ENCODE results near the gene KRTAP12-3. TPM values are rescaled to one million over a fixed set of nuclear protein-coding genes. Genes with fewer than 3 reads are reported as not detected.

The KRTAP12-3 gene
- polyA plus RNA-seq, 1 of the 3 experiments (the other 2 are of a cell fraction), result not detected

GRCh38 chr21:44647222-44647552 lies 10.5 kb upstream of the KRTAP12-3 start:
- H3K27ac ChIP-seq (ENCODE audit: low read depth in 2 of 2, low read length in 1 of 2), result no peak overlapping the region
- no peaks in the 10 kb centered on the region for H3F3A ChIP-seq (replicated peaks; ENCODE audit: insufficient read depth)
- ChIA-PET CTCF (no interaction called here), POLR2A (no interaction called here)
- H3K9me2 ChIP-seq, result no peaks in the 10 kb centered on the region
- no peak overlapping the region for H3K4me2 ChIP-seq
- no peak overlapping the region for H3K9ac ChIP-seq
- no peak overlapping the region for H3K4me3 ChIP-seq (ENCODE audit: low read depth in 2 of 2, low read length in 1 of 2)
- no peak for DNase-seq
- no peaks in the 10 kb centered on the region for H3K4me1 ChIP-seq (ENCODE audit: control insufficient read depth in 1 of 2, insufficient read depth in 2 of 2, low read depth in 1 of 2, low read length in 1 of 2)
- 14% methylated on average over 6 of the region's 8 CpGs for WGBS (ENCODE audit: low lambda C conversion rate)
- H2AFZ ChIP-seq (ENCODE audit: low read depth), result no peak overlapping the region
- H3K9me3 ChIP-seq, result 0 out of 2 replicates have a peak, but pooled peaks cover 5% of the 10 kb centered on the region
- no peaks in the 10 kb centered on the region for H3K36me3 ChIP-seq (replicated peaks in 1 of 2; ENCODE audit: control insufficient read depth in 1 of 2, insufficient read depth in 2 of 2, low read length in 1 of 2)
- H4K20me1 ChIP-seq (ENCODE audit: insufficient read depth), result no peaks in the 10 kb centered on the region
- H3K79me2 ChIP-seq (ENCODE audit: insufficient read depth), result no peaks in the 10 kb centered on the region
- peaks cover 38% of the 10 kb centered on the region for H3K27me3 ChIP-seq (ENCODE audit: insufficient read depth)
- TF ChIP-seq JUND (IDR thresholded peaks at IDR 0.05), result no peak
- TF ChIP-seq EZH2phosphoT487 (IDR thresholded peaks at IDR 0.05; ENCODE audit: borderline replicate concordance, low read depth), result no peak
- no peak for TF ChIP-seq USF2 (IDR thresholded peaks at IDR 0.05; ENCODE audit: borderline replicate concordance, low read depth, low read length)
- TF ChIP-seq YY1 (IDR thresholded peaks at IDR 0.05; ENCODE audit: low read depth), result no peak
- no peak for TF ChIP-seq TEAD4 (IDR thresholded peaks at IDR 0.05; ENCODE audit: borderline replicate concordance, insufficient read depth)
- TF ChIP-seq TAF1 (IDR thresholded peaks at IDR 0.05; ENCODE audit: borderline replicate concordance, low read depth, low read length), result no peak
- TF ChIP-seq POLR2AphosphoS5 (IDR thresholded peaks at IDR 0.05; ENCODE audit: low read depth, low read length), result no peak
- TF ChIP-seq MXI1 (IDR thresholded peaks at IDR 0.05; ENCODE audit: low read depth, low read length), result no peak

DNA sequence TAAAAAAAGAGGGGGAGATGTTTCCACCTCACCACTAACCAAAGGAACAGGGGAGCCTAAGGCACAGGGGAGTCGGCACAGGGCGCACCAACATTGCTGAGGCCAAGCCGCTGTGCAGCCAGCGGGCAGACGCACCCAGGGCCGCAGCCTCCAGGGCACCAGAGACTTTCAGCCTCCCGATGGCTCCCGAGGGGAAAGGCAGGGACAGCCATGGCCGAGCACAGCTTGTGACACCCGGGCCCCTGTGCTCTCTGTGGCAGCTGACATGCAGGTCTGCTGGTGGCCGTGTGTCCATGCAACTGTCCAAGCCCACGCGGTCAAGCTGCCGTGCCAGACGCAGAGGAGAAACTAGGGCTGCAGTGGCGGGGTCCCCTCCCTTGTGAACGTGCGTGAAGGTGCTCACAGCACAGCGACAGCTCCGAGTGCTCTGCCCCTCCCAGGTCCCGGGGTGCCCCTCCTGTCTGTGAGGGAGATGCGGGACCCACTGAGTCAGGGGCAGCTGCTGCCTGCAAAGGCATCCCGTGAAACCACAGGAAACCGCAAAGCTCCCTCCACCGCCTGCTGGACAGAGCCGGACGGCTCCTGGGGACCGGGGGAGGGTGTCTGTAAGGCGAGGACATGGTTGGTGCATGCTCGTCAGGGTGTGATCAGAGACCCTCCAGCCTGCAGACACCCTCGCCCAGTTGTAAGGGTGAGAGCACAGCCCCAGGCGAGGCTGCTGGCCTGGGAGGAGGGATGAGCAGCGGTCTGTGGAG lies 9.0 kb upstream of the KRTAP12-3 start:
- no peaks in the 10 kb centered on the region for H3F3A ChIP-seq (replicated peaks; ENCODE audit: insufficient read depth)
- H3K79me2 ChIP-seq (ENCODE audit: insufficient read depth), result no peaks in the 10 kb centered on the region
- H3K4me3 ChIP-seq (ENCODE audit: low read depth in 2 of 2, low read length in 1 of 2), result no peak overlapping the region
- POLR2A ChIA-PET, result interaction anchor here (0.6 kb wide), 1 partner anchor 50 kb away, joined by 3 read pairs; no protein-coding TSS in a partner anchor
- no peaks in the 10 kb centered on the region for H3K36me3 ChIP-seq (replicated peaks in 1 of 2; ENCODE audit: control insufficient read depth in 1 of 2, insufficient read depth in 2 of 2, low read length in 1 of 2)
- 0 out of 2 replicates have a peak, but pooled peaks cover 5% of the 10 kb centered on the region for H3K9me3 ChIP-seq
- H2AFZ ChIP-seq (ENCODE audit: low read depth), result no peak overlapping the region
- DNase-seq, result no peak
- H4K20me1 ChIP-seq (ENCODE audit: insufficient read depth), result no peaks in the 10 kb centered on the region
- no peaks in the 10 kb centered on the region for H3K9me2 ChIP-seq
- WGBS (ENCODE audit: low lambda C conversion rate), result 14% methylated on average over 24 of the region's 33 CpGs
- H3K27me3 ChIP-seq (ENCODE audit: insufficient read depth), result peaks cover 53% of the 10 kb centered on the region
- H3K4me2 ChIP-seq, result no peak overlapping the region
- no peaks in the 10 kb centered on the region for H3K4me1 ChIP-seq (ENCODE audit: control insufficient read depth in 1 of 2, insufficient read depth in 2 of 2, low read depth in 1 of 2, low read length in 1 of 2)
- CTCF ChIA-PET, result interaction anchor here (1.9 kb wide), 1 partner anchor 11 kb away, joined by 4 read pairs; the partner anchor contains the start of gene KRTAP10-10
- TF ChIP-seq RCOR1 (IDR thresholded peaks at IDR 0.05; ENCODE audit: low read length), result no peak
- no peak for TF ChIP-seq RXRA (IDR thresholded peaks at IDR 0.05; ENCODE audit: borderline replicate concordance, low read depth)
- no peak for TF ChIP-seq EZH2phosphoT487 (IDR thresholded peaks at IDR 0.05; ENCODE audit: borderline replicate concordance, low read depth)
- no peak for TF ChIP-seq SIN3A (IDR thresholded peaks at IDR 0.05; ENCODE audit: borderline replicate concordance, low read depth, low read length)
- no peak for TF ChIP-seq NFIC (IDR thresholded peaks at IDR 0.05; ENCODE audit: borderline replicate concordance)
- TF ChIP-seq POLR2AphosphoS5 (IDR thresholded peaks at IDR 0.05; ENCODE audit: low read depth, low read length), result no peak
- TF ChIP-seq ZBTB33 (IDR thresholded peaks at IDR 0.05; ENCODE audit: borderline replicate concordance, low read depth), result no peak
- TF ChIP-seq, protein P1, sequence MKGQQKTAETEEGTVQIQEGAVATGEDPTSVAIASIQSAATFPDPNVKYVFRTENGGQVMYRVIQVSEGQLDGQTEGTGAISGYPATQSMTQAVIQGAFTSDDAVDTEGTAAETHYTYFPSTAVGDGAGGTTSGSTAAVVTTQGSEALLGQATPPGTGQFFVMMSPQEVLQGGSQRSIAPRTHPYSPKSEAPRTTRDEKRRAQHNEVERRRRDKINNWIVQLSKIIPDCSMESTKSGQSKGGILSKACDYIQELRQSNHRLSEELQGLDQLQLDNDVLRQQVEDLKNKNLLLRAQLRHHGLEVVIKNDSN (IDR thresholded peaks at IDR 0.05; ENCODE audit: borderline replicate concordance, low read depth), result no peak
- TF ChIP-seq TEAD4 (IDR thresholded peaks at IDR 0.05; ENCODE audit: borderline replicate concordance, insufficient read depth), result no peak
- no peak for TF ChIP-seq MEF2A (IDR thresholded peaks at IDR 0.05; ENCODE audit: borderline replicate concordance, low read depth)
- no peak overlapping the region for H3K9ac ChIP-seq
- H3K27ac ChIP-seq (ENCODE audit: low read depth in 2 of 2, low read length in 1 of 2), result no peak overlapping the region

Measured in SK-N-SH (cell line).